GM19193 (cell line): ENCODE results near the gene KCNQ1.

Experiments
- POLR2A ChIP-seq: IDR thresholded peaks from 4 replicates; pipeline ENCODE4 v1.6.1; 2011; ENCODE audit not compliant: insufficient read depth, insufficient read length; ENCODE audit errors: extremely low read depth

KCNQ1 gene

DNA sequence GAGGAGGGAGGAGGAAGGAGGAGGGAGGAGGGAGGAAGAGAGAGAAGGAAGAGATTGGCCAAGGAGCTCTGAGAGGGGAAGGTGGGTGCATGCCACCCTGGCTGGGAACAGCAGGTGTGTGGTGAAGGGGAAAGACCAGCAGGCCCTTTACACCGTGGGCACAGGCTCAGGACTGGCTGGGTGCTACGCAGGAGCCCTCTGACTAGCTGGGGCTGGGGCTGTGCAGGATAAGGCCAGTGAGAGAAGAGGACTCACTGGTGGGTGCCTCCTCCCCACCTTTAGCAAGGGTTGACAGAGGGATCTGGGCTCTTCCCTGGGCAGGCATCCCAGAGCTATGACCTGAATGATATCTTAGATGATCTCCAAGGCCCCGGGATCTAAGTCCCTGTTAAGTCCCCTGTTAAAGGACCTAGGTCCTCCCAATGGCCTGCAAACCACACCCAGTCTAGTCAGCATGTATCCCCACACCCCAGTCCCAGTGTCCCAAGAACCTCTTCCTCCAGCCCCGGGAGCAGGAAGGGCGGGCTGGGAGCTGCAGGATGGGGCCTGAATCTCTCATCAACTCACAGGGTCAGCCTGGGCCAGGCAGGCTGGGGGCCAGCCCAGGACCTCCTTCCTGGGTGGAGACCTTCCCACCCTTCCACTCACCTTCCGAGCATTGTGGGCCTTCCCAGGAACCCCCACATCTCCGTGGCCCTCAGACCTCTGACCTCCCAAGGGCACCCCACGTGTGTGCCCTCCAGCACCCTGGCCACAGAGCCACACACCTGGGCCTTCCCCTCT lies 385.4 kb downstream of the KCNQ1 start:
- TF ChIP-seq POLR2A: no peak

DNA sequence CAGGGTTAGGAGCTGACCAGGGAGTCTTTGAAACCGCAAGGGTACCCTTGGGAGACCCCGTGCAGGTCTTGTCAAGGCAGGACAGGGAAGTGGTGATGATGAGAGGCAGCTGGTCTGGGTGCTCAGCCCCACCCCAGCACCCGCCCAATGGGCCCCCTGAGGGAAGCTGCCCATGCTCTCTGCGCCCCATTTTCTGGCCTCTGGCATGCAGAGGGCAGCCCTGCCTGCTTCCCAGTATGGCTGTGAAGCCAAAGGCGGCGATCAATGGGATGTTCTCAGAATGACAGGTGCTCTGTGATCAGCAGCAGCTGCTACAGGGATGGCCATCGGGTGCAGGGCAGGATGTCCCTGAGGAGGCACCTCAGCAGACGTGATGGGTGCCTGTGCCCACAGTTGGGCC lies 386.1 kb downstream of the KCNQ1 start:
- no peak for TF ChIP-seq POLR2A

DNA sequence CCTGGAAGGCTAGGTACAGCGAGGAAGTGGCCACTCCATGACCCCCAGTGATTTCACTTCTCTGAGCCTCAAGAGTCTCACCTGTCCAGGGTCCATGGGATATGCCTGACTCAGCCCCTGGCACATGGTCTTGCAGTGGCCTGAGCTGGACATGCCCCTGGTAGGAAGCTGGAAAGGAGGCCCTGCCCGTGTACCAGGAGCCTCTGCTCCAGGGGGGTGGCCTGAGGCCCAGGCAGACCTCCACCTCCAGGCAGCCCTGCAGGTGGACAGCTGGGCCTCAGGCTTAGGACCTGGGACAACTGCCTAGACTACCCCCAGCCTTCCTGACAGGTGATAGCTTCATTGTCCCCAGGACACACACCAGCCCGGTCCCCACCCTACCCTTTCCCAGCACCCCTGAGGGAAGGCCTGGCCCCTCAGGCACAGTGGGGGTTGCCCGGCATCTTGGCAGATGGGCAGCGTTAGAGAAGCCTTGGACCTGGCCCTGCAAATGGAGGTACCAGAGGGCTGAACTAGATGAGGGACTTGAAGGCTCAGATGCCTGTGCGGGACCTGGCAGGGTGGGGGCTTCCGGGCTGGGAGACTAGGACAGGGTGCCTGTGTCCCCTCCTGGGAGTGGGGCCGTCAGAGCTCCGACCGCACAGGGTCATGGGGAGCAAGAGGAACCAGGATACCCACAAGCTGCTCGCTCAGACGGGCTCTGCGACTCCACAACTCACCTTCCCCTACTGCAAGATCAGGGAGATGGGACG lies 387.1 kb downstream of the KCNQ1 start:
- no peak for TF ChIP-seq POLR2A

DNA sequence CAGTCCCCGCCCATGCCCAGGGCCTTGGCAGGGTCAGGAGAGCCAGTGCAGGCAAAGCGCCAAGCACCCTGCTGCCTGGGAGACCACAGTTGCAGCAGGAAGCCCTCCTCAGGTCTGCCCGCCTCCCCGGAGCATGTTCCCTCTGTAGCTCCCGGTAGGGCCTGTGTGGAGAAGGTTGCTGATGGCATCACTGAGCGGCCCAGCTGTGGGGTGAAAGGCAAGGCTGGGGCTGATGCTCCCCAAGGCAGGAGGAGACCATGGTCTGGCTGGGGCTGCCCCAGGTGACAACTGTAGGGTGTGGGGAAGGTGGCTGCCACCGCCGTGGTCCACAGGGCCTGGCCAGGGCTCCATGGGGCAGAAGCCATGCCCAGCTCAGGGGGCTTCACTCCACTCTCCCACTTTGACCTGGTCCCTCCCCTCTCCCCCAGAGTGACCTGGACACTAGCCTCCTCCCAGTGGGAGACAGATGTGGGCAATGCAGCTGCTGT lies 387.8 kb downstream of the KCNQ1 start:
- no peak for TF ChIP-seq POLR2A

DNA sequence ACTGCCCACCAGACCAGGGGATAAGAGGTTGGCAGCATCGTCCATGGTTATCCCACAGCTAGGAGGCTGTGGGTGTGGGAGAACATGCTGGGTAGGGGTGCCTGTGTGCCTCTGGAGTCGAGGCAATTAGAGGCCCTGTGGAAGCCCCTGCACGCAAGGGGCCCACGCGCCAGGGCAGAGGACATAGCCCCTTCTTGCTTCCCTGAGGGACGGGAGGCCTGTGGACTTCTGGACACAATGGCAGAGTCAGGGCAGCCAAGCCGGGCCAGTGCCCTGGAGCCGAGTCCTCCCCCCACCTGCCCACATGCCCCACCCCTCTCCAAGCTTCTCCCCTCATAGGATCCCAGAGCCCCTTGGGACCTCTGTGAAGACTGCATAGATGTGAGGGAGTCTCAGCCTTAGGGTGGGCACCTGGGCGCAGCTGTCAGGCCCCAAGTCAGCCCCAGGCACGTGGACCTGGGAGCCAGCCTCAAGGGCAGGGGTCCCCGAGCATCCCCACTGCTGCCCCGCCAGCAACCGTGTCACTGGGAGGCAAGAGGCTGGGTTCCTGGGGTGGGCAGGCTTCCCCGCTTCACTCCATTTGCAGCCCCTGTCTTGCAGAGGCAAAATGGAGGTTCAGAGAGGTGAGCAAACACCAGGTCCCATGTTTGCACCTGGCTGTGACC lies 388.4 kb downstream of the KCNQ1 start:
- no peak for TF ChIP-seq POLR2A

DNA sequence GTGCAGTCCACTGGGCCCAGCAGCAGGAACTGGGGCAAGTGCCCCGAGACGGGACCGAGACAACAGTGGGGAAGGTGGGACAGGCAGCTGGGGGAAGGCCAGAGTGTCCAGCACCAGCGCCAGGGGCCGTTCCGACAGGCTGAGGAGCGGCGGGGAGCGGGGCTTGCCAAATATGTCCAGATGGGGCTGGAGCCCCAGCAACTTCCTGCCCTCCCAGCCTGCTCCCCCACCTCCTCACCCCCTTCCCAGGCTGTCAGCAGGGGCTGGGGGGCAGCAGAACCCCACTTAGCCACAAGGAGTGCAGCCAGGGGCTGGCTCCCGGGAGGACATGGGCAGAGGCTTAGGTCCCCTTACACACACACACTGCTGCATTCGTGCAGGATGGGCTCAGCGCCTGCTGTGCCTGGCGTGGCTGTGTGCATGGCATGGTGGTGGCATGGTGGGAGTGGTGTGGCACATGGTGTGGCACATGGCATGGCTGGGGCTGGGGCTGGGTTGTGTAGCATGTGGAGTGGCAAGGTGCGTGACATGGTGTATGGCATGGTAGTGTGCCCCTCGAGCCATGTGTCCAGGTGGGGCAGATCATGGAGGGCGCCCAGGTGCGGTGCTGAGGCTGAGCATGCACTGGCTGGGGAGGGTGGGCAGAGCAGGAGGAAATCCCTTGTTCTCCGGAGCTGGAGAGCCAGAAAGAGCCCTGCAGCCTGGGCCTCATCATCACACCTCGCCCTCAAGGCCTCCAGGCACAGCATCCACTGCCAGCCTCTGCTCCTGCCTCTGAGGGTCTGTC lies 389.1 kb downstream of the KCNQ1 start:
- TF ChIP-seq POLR2A: no peak

DNA sequence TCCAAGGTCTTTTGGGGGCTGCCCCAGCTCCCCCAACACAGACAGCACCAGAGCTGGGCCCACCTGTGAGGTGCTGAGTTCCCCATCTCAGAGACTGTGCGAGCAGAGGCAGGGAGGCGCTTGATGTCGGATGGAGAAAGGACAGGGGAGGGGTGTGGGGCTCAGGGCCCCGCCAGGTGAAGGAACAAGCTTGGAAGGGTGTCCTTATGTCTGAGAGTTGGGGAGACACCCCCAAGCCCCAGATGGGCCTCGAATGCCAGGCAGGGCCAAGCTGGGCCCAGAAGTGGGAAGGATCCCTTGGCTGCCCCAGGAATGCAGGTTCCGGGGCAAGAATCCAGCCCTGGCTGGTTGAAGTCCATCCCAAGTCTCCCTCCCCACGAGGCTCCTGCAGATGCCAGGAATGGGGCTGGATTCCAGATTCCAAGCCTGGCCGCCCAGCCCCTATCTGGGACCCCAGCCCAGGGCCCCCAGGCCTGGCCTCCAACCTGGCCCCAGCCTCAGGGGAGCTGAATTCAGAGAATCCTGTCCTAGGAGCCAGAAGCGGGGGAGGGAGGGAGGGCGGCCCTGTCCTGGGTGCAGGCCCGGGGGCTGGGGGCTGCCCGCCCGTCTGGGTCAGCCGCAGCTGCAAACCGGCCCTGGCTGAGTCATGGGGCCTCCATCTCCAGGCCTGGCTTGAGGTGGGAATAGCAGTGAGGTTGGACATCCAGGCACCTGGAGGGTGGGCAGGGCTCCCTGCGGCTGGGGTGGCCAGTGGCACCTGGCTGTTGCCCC lies 389.9 kb downstream of the KCNQ1 start:
- no peak for TF ChIP-seq POLR2A

DNA sequence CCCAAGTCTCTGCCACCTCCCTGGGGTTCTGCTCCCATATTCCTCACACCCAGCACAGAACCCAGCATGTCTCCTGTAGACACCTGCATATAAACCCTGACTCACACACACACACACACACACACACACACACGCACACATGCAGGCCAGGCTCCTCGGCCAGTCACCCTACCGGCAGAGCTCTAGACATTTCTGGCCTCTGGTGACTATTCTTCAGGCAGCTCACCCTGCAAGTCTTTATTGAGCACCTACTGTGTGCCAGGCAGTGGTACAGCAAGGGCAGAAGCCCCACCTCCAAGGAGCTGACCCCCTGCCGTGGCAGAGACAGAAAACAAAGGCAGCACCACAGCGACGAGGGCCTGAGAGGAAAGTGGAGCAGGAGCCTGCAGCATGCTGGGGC lies 390.5 kb downstream of the KCNQ1 start:
- no peak for TF ChIP-seq POLR2A

DNA sequence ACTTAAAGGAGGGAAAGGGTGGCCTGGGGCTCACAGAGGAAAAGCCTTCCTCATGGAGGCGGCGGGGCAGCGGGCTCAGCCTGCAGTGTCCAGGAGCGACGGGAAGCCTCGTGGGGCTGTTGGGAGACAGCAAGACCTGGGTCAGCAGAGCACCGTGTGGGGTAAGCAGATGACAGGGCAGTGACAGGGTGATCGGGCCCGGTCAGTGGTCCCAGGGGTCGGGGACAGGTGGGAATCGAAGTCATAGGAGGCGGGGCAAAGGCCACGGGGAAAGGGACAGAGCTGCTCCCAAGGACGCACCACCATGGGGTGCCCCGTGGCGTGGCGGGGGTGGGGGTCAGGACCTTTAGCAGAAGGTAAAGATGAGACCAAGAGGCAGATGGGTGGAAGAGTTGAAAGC lies 390.9 kb downstream of the KCNQ1 start:
- TF ChIP-seq POLR2A: no peak

DNA sequence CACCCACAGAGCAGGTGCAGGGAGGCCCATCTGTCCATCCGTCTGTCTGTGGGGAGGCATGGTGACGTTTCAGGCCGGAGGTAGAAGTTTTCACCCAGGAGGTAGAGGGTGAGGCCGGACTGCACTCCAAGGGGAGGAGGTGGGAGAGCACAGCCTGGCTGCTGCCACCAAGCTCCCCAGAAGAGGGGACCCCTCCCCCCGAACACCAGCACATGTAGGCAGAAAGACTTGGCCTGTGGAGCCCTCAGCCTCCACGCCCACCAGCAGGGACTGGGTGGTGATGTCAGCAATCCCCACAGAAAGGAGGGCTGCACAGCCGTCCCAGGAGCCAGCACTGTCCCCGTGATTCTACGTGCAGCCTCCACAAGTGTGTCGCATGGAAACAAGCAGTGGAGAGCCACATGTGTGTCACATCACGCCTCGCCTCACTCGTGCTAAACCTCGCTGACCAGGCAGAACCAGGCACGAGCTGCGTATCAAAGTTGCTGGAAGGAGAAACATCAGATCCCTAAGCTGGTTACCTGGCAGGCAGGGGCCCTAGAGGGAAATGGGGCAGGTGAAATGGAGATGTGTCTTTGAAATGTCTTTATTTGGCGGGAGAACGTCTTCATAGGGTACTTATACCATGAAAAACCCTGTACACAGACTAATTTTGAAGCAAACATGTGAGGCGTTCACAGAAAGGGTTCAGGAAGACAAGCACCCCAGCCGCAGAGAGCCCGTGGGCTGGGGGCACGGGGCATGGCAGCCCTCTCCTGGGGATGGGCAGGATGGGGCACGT lies 391.7 kb downstream of the KCNQ1 start:
- TF ChIP-seq POLR2A: no peak

DNA sequence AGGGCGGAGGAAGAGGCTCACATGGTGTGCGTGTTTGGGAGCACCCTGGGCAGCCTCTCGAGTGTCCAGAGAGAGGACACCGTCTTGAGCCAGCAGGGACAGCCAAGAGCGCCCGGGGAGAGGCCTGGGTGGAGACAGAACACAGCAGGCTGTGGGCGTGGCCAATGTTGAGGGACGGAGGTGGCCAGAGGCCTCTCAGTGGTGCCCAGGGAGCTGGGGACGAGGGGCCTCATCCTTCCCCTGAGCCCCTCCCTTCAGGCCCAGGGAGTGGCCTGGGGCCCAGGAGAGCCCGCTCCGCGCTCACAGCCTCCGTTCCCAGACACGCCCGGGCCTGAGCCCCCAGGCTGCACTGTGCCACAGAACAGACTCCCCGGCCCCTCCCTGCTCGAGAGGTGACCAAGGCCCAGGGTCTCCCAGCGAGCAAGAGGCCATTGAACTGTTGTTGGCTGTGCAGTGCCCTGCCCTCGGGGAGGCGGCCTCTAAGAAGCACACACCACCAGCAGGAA lies 392.3 kb downstream of the KCNQ1 start:
- TF ChIP-seq POLR2A: no peak

DNA sequence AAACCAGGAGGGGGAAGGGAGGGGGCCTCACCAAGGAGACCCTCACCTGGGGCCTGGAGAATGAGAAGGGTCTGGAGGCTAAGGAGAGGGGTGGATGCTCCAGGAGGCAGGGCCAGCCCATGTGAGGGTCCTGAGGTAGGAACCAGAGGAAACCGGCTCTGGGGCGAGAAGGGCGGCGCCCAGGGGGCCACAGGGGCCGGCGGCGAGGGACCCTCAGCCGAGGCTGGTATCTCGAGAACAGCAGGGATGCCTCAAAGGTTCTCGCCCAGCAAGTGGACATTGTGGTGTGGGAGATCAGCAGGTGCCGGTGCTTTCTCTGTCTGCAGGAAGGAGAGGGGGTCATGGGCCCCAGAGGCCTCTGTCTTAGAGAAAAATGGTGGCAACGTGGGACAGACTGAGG lies 392.8 kb downstream of the KCNQ1 start:
- TF ChIP-seq POLR2A: no peak

DNA sequence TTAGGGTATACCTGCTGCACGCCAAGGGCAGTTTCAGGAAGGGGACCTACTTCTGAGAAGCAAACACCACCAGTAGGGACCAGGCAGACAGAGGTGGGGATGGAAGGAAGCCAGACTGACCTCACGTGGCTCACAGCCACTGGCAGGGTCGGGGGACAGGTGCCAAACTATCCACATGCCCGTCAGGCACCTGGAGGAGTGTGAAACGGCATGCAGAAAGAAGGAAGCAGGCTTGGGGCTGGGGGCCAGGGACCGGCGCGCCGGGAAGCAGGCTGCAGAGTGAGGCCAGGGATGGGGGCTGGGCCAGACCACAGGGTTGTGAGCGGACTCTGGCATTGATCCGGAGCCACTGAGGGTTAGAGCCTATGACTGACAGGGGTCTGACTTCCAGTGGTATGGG lies 393.3 kb downstream of the KCNQ1 start:
- no peak for TF ChIP-seq POLR2A
